NCI-H748 treated with DMSO at 0.1 percent for 48 hours (cell line): Measurements from ENCODE around the gene DISP2.

ENCODE experiments used
- DNase-seq: peaks from one replicate; lab custom pipeline; 2025; lab: John Stamatoyannopoulos, UW

Gene DISP2

DNA sequence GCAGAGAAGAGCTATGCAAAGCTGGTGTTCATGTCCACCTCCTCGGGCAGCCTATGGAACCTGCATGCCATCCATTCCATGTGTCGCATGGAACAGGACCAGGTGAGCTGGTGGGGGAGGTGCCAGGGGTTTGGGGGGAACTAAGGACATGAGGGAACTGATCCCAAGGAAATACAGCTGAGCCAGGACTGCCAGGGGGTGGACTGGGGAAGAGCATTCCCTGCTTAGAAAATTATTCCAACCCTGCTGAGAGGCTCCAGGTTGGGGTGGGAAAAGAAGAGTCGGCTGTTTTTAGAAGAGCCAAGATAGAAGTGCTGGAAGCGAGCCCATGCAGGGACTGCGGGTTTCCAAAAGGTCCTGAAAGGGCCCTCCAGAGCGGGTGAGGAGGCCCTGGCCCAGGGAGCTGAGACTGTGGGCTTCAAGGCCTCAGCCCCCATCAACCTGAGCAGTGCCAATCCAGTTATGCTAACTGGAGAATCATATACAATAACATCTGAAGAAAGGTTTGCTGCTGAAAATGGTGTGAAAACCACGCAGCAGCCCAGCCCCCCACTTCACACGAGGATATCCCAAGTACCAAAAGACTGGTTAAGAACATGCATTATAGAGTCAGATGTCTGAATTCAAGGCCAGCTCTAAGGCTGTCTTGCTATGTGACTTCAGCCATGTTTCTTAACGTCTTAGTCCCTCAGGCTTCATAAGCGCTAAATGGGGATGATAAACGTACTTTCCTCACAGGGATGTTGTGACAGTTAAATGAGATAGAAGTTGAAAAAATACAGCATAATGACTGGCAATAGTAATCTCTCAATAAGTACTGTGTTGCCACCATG is 7.8 kb downstream of the DISP2 start:
- DNase-seq = no peak

DNA sequence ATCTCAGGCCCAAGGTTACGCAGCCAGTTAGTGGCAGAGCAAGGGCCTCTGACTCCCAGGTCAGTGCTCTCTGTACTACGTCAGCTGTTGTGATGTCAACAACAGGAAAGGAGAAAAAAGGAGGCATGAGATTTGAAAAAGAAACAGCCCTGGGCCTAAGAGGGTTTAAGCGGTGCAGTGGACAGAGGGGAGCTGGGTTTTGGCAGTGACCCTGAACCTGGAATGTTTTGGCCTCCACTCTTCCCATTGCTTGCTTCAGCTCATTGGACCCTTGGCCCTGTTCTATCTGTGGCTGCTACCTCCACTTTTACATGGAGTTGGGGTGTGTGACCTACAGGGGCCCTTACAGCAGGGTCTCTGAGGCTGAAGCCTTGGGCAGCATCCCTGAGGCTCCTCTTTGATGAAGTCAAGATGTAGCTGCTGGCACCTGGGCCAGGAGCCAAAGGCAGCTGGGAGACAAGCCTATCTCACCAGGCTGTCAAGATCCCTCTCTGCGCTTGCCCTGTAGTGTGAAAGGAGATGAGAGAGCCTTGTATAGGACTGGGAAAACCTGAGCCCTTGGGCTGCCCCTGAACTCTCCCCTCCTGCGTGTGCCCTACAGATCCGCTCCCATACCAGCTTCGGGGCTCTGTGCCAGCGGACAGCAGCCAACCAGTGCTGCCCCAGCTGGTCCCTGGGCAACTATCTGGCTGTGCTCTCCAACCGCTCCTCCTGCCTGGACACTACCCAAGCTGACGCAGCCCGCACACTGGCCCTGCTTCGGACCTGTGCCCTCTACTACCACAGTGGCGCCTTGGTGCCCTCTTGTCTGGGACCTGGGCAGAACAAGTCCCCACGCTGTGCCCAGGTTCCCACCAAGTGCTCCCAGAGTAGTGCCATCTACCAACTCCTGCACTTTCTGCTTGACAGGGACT is 8.7 kb downstream of the DISP2 start:
- DNase-seq = no peak

DNA sequence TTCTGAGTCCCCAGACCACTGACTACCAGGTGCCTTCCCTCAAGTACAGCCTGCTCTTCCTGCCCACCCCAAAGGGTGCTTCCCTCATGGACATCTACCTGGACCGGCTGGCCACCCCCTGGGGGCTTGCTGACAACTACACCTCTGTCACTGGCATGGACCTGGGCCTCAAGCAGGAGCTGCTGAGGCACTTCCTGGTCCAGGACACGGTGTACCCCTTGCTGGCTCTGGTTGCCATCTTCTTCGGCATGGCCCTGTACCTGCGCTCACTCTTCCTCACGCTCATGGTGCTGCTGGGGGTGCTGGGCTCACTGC is 9.3 kb downstream of the DISP2 start:
- no peak for DNase-seq

DNA sequence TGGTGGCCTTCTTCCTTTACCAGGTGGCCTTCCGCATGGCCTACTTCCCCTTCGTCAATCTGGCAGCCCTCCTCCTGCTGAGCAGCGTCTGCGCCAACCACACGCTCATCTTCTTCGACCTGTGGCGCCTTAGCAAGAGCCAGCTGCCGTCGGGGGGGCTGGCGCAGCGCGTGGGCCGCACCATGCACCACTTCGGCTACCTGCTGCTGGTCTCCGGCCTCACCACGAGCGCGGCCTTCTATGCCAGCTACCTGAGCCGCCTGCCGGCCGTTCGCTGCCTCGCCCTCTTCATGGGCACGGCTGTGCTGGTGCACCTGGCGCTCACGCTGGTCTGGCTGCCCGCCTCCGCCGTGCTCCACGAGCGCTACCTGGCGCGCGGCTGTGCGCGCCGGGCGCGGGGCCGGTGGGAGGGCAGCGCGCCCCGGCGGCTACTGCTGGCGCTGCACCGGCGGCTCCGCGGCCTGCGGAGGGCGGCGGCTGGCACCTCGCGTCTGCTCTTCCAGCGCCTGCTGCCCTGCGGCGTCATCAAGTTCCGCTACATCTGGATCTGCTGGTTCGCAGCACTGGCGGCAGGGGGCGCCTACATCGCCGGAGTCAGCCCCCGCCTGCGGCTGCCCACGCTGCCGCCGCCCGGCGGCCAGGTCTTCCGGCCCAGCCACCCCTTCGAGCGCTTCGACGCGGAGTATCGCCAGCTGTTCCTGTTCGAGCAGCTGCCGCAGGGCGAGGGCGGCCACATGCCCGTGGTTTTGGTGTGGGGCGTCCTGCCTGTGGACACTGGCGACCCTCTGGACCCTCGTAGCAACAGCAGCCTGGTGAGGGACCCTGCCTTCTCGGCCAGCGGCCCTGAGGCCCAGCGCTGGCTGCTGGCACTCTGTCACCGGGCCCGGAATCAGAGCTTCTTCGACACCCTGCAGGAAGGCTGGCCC is 9.9 kb downstream of the DISP2 start:
- DNase-seq = peak; percentile 61

DNA sequence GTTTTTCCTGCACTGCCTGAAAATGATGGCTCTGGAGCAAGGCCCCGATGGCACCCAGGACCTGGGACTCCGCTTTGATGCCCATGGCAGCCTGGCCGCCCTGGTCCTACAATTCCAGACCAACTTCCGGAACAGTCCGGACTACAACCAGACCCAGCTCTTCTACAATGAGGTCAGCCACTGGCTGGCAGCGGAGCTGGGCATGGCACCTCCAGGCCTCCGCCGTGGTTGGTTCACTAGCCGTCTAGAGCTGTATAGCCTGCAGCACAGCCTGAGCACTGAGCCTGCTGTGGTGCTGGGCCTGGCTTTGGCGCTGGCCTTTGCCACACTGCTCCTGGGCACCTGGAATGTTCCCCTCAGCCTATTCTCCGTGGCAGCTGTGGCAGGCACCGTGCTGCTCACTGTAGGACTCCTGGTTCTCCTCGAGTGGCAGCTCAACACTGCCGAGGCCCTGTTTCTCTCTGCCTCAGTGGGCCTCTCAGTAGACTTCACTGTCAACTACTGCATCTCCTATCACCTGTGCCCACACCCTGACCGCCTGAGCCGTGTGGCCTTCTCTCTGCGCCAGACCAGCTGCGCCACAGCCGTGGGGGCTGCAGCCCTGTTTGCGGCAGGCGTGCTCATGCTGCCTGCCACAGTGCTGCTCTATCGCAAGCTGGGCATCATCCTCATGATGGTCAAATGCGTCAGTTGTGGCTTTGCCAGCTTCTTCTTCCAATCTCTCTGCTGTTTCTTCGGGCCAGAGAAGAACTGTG is 10.9 kb downstream of the DISP2 start:
- DNase-seq = no peak

DNA sequence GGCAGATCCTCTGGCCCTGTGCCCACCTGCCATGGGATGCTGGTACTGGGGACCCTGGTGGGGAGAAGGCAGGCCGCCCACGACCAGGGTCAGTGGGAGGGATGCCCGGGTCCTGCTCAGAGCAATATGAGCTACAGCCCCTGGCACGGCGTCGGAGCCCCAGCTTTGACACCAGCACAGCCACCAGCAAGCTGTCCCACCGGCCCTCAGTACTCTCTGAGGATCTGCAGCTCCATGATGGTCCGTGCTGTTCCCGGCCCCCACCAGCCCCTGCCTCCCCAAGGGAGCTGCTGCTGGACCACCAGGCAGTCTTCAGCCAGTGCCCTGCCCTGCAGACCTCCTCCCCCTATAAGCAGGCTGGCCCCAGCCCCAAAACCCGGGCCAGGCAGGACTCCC is 11.5 kb downstream of the DISP2 start:
- DNase-seq = no peak

DNA sequence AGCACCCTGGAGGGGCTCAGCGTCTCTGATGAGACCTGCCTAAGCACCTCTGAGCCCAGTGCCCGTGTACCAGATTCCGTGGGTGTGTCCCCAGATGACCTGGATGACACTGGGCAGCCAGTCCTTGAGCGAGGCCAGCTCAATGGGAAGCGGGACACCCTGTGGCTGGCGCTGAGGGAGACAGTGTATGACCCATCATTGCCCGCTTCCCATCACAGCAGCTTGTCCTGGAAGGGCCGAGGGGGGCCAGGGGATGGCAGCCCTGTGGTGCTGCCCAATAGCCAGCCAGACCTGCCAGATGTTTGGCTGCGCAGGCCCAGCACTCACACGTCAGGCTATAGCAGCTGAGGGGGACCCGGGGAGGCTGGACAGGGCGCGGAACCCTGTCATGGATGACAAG is 12.0 kb downstream of the DISP2 start:
- no peak for DNase-seq

DNA sequence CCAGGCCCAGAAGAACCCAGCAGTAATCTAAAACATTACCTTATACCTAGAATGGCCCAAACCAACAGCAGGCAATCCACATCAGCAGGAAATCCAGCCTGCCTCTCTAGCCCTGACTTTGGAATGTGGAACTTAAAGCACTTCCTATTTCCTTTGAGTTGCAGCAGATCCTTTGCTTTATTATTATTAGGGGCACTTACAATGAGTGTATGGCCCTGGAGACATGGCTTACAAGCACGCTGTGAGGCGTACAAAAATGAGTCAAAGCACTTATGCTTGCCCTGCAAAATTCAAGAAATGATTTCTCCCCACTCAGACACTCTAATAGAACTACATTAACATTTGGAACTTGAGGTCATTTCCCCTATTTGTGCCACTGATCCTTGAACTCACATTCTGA is 15.0 kb downstream of the DISP2 start:
- no peak for DNase-seq

DNA sequence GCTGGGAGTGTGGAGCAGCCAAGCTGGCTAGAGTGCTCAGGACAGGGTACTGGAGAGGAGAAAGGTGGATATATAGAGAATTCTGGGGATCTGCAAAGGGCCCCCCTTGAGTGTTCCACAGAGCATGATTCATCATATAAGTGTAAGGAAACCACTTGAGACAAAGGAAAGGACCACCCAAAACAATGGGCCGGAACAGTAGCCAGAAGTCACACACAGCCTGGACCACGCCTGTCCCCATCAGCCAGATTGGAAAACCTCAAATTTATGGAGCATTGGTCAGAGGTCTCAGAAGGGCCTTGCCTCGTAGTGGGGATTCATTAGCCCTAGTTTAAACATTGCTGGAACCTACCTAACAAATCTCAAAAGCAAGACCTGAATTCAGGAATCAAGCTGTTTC is 19.6 kb downstream of the DISP2 start:
- no peak for DNase-seq

DNA sequence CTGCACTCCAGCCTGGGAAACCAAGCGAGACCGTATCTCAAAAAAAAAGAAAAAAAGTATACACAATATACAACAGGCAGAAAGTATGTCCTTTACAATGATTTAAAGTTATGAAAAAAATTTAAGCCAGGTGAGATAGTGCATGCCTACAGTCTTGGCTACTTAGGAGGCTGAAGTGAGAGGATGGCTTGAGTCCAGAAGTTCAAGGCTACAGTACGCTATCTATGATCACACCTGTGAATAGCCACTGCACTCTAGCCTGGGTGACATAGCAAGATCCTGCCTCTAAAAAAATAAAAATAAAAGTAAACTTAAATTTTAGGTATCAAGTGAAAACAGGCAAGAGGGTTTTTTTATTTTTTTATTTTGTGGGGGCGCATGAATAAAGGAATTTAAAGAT is 21.4 kb downstream of the DISP2 start:
- no peak for DNase-seq

DNA sequence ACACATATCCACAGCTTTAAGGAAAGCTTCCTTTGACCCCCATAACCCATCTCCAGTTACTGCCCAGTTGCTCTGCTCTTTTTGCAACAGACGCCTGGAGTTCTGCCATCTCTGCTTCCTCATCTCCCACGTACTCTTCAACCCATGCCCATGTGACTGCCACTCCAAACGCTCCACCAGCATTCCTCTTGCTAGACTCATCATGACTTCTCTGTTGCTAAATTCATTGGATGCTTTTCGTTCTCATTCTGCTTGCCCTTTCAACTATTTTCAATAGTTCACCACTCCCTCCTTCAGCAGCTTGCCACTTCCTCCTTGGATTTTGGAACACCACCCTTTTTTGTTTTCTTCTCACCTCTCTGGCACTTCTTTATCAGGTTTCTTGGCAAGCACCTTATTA is 21.8 kb downstream of the DISP2 start:
- DNase-seq = no peak

DNA sequence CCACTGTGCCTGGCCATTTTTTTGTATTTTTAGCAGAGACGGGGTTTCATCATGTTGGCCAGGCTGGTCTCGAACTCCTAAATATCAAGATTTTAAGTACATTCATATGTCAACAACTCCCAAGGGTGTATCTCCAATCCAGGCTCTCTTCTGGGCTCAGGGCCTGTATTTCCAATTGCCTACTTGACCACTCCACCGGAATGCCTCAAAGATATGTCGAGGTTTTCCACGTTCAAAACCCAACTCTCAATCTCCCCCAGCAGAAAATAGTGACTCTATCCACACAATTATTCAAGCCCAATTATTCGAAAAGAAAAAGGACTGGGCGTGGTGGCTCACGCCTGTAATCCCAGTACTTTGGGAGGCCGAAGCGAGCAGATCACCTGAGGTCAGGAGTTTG is 22.6 kb downstream of the DISP2 start:
- no peak for DNase-seq

DNA sequence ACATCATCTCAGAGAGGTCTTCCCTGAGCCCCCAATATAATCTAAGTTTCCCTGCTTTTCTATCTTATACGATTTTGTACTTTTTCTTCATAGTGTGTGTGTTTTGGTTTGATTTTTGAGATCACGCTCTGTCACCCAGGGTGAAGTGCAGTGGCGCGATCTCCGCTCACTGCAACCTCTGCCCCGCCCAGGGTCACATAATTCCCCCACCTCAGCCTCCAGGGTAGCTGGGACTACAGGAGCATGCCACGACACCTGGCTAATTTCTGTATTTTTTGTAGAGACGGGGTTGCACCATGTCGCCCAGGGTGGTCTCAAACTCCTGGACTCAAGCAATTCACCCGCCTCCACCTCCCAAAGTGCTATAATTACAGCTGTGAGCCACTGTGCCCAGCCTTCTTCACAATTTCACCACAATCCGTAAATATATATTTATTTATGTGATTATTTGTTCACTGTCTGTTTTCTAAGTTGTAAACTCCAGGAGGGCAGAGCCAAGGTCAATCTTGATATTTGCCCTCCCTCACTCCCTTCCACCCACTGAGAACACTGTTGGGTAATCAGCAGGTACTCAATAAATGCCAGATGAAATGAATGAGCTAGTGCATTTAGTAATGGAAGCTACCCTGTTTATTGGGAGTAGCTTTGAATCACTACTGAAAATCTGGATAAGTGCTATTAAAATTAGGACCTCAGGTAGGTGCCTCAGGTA is 24.0 kb downstream of the DISP2 start:
- no peak for DNase-seq

DNA sequence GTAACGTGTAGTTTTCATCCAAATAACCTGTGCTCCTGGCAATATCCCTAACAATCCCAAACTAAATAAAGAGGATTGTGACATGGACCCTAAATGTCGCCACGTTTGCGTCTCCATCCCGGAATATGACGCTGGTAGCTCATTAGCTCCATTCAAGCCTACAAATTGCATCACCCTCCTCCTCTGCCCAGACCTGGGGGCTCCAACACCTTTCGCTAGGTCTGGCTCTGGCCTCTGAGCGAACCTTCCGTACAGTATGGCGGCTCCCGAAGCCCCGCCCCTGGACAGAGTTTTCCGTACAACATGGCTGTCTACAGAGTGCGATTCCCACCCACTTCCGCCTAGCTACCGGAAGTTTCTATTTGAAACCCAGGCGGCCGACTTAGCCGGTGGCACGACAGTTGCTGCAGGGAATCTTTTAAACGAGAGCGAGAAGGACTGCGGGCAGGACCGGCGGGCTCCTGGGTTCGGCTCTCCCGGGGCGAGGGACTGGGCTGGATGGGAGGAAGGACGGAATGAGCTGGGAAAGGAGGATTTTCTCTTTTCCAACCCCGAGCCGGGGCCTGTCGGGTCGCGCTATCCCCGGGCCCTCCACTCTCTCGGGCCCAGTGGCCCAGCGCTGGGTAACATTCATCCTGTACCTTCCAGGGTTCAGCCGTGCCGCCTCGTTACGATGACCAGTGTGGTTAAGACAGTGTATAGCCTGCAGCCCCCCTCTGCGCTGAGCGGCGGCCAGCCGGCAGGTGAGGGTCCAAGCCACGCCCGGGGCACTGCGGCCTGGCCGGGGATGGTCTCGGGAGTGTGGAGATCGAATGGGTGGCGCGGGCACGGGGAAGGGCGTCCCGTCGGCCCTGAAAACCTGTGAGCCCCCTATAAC is 24.8 kb downstream of the DISP2 start, which contains the start of gene KNSTRN:
KNSTRN (plus strand) TSS at position 142 of the 877 bp plus-strand sequence; CDS start at position 257, 115 bp downstream.
- DNase-seq = peak; percentile 87

DNA sequence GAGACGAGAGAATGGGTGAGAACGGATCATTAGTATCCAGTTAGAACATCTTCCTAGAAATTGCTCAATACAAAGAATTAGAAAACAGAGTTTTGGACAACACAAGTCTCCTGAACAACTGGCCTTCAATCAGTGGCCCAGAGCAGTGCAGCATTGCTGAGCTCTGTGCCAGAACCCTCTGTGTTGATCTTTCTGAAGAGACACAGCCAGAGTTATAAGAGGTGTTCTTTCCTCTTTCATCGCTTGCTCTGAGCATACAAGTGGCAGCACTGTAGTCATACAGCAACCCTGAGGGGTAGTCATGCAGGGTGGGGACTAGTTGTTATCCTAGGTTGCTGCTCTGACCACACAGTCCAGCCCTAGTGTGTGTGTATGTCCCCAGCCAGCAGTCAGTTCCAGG is 28.5 kb downstream of the DISP2 start:
- DNase-seq = no peak

DNA sequence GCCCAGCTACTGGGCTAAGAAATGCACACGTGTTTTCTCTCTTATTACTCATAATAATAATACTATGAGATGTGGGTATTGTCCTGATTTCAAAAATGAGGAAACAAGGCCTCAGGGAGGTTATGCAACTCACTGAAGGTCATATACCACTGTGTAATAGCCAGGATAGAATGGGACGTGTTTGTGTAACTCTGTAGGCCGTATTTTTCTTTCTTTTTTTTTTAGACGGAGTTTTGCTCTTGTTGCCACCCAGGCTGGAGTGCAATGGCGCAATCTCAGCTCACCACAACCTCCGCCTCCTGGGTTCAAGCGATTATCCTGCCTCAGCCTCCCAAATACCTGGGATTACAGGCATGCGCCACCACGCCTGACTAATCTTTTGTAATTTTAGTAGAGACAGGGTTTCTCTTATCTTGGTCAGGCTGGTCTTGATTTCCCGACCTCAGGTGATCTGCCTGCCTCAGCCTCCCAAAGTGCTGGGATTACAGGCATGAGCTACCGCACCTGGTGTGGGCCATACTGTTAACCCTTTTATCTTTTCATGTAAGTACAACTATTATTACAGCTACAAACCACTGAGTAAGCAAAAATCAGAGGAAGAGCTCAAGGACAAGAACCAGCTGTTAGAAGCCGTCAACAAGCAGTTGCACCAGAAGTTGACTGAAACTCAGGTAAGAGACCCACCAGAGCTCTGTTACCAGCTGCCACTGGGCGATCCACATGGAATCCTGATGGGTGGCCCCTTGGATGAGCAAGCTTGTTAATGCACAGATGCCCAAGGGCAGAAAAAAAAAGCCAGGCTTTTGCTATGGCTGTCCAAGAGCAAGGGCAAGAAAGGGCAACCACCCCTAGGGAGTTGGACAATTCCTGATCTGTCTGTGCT is 31.2 kb downstream of the DISP2 start:
- no peak for DNase-seq

DNA sequence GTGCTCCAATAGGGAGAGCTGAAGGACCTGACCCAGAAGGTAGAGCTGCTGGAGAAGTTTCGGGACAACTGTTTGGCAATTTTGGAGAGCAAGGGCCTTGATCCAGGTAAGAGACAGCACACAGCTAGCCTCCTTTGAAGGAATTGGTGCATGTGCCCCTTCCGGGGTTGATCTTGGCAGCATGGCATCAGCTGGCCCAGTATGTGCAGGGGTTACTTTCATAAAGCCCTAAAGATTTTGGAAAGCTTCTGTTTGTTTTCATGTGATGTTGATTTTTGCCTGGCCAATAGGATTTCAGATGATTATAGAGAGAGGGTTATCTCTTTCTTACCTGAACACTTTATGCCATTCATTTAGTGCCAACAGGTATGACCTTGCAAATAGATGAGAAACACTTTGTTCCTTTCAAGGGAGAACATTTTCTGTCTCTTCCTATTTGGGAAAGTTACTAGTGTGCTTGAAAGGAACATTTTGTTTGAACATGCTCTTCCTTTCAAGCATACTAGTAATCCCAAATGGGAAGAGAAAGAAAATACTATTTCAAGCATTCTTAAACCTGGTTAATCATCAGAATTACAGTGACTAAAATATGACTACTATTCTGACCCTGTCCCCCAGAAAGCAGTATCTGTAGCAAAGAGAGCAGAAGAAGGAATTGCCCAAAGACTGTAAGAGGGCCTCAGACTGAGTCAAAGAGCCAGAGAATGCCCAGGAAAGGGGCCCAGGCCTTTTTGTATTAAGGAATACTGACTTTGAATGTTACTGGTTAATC is 32.0 kb downstream of the DISP2 start:
- no peak for DNase-seq
